GM12872 (cell line): ENCODE data around the gene NHLRC2.

Source experiments
- TF ChIP-seq, protein P1 (sequence below): IDR thresholded peaks from 3 replicates; pipeline ENCODE4 v1.5.1; 2011; ENCODE audit warnings: low read depth, mild to moderate bottlenecking, low read length, moderate library complexity; ENCODE audit not compliant: insufficient read depth

The NHLRC2 gene

DNA sequence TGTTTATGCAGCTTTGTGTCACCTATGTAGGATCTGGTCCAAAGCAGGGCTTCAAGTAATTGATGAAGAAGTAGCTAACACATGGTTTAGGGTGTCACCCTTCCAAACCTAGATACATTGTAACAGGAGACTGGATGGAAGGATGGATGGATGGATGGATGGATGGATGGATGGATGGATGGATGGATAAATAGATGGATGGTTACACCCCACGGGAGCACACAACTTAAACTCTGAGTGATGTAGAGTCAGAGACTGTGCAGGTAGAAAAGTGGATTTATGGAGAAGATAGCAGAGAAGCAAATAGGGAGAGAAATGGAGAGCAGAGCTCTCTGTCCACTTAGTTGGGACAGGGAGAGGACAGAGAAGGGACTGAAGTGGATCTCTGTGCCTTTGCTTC, 78.4 kb downstream of the NHLRC2 start:
- TF ChIP-seq, protein P1, sequence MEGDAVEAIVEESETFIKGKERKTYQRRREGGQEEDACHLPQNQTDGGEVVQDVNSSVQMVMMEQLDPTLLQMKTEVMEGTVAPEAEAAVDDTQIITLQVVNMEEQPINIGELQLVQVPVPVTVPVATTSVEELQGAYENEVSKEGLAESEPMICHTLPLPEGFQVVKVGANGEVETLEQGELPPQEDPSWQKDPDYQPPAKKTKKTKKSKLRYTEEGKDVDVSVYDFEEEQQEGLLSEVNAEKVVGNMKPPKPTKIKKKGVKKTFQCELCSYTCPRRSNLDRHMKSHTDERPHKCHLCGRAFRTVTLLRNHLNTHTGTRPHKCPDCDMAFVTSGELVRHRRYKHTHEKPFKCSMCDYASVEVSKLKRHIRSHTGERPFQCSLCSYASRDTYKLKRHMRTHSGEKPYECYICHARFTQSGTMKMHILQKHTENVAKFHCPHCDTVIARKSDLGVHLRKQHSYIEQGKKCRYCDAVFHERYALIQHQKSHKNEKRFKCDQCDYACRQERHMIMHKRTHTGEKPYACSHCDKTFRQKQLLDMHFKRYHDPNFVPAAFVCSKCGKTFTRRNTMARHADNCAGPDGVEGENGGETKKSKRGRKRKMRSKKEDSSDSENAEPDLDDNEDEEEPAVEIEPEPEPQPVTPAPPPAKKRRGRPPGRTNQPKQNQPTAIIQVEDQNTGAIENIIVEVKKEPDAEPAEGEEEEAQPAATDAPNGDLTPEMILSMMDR, result no peak

GRCh38 chr10:113933894-113934532, 79.6 kb downstream of the NHLRC2 start:
- TF ChIP-seq, protein P1, result no peak

DNA sequence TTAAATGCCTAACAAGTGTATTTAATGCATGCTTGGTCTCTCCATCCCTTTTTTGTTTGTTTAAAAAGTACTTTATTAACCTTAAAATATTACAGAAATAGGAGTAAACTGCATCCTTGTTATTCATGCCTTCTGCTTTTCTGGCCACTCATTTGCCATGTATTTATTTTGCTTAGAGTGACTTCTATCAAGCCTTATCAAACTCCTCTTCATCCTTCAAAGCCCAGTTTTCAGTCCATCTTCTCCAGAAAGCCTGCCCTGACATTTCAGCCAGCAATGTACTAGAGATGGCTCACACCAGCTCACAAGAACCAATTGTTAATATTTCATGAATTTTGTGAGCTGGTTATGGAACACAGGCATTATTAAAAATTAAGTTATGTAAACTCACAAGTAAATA, 82.8 kb downstream of the NHLRC2 start:
- TF ChIP-seq, protein P1, result no peak

DNA sequence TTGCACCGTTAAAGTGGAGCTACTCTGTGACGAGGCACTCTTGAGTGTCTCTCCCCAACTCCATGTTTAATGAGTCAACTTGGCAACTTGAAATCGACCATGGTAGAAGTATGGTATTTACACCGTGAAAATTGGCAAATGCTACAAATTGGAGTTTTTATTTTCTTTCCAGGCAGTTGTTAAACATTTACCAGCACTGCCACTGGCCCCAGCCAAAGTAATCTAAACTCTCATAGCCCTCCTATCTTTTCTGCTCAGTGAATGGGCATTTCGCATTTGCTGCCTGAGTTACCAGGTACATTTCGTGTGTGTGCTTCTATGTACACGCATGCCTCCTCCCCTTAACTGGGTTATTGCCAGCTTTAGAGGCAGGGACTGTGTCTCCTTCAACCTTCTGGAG, 83.3 kb downstream of the NHLRC2 start:
- TF ChIP-seq, protein P1, result no peak

DNA sequence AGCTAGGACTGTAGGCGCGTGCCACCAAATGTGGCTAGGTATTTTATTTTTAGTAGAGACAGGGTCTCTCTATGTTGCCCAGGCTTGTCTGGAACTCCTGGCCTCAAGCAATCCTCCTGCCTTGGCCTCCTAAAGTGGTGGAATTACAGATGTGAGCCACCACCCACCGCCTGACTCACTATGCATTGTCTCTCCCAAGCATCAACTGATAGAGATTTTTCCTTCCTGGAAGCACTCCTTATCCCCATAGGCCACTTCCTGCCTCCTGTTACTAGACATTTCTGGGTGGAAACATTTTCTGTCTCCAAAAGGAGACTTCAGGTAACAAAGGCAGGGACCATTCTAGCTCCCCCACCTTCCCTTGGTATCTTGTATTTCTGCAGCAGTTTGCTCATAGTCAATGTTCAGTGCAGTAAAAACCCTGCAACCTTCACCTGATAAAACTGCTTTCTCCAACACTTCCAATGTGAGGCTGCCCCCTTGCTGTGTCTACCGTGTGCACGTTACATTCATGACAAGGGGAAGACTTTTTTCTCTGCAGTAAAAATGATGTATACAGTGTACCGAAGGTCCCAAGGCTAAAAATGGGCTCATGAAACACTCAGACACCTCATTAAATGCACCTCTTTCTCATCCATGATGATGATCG, 84.9 kb downstream of the NHLRC2 start:
- TF ChIP-seq, protein P1, result no peak

DNA sequence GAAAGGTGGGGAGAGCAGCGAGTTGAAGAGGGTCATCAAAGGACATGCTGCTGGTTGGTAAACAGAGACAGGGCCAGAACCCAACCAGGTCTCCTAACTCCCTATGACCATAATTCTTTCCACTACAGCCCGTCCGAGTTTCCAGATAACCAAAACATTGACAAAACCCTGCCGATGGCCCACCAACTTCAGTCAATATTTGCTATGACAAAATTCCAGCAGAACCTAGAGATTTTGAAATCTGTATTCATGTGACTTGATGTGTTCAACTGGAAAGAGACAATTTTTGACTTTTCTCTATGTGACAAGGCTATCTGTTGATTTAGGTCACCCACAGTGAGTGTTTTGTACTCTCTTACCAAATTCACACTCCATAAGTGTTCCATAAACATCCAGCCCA, 86.7 kb downstream of the NHLRC2 start:
- TF ChIP-seq, protein P1, result no peak

DNA sequence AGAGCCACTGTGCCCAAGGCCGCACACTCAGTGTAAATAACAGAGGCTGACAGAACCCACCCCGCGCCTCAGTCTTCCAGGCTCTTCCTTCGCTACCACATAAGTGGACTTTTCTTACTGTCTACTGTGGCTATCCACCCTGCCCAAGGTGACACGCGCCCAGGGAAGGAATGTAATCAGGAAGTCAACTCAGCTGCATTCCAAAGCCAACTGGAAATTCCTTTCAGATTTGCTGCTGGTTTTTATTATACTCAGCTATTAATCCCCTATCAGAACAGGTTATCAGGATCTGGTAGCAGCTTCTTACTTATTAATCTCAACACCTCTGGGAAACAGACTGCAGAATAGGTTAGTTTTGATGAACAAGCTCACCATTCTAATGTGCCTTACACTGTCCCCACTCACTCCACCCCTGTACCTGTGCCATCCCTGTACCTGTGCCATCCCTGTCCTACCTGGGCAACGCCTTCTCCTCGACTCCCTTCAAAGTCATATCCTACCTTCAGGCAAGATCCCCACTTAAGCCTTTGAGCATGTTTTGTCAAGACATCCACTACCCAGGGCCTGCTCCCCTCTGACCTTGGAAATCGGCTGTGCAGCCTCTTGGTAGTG, 90.7 kb downstream of the NHLRC2 start:
- TF ChIP-seq, protein P1, result no peak
